Activated T-cell treated with anti-CD3 and anti-CD28 coated beads for 4 hours (primary cell): ENCODE measurements around the gene GCN1.

Experiments used
- DNase-seq: peaks from one replicate; pipeline ENCODE4 v3.0.0-alpha.2; 2020

GCN1 gene

DNA sequence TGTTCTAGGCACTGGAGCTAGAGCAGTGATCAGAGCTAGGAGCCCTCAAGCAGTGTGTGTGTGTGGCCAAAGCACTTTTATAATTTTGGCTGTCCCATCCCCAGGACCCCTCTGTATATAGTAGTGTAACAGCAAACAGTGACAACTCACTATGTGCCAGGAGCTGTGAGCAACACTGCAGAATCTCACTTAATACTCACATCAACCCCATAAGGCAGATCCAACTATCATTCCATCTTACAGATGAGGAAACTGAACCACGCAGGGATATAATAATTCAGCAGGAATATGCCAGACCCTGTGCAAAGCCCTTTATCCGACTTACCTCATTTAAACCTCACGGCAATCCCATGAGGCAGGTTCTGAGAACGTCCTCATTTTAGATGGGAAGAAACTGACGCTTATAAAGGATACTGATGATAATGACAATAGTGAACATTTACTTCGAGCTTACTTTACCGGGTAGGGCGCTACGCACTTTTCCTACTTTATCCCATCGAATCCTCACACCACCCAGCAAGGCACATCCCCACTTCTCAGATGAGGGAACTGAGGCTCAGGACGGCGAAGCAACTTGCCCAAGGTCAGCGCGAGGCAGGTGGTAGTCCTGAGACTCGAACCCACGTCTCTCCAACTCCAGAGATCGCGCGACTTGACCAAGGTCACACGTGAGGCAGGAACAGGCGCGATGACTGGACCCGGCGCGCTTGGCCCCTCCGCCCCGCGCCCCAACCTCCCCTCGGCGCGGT is 78.6 kb downstream of the GCN1 start:
- no peak for DNase-seq

- no peak for DNase-seq
Observed at GRCh38 chr12:120115066-120115465, 79.4 kb downstream of the GCN1 start.

- no peak for DNase-seq
Observed at GRCh38 chr12:120110550-120111501, 83.7 kb downstream of the GCN1 start.

GRCh38 chr12:120109570-120110267 is 84.8 kb downstream of the GCN1 start:
- DNase-seq, result no peak

DNA sequence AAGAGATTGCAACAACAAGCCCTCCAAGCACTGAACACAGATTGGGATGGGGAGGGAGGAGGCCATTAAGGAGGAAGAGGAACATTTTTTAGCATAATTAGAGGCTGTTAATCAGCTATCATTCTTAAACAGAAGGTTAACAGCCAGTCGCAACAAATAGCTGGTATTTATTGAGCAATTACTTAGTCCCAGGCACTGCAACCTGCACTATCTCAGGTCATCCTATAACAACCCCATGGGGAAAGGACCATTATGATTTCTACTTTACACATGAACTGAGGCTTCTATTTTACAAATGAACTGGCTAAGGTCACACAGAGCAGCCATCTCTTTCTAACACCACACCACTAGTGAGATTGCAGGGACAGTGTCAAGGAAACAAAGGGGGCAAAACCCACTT is 88.4 kb downstream of the GCN1 start:
- DNase-seq, result no peak

- no peak for DNase-seq
Observed at GRCh38 chr12:120103371-120103770, 91.1 kb downstream of the GCN1 start.

GRCh38 chr12:120103044-120103338 is 91.5 kb downstream of the GCN1 start:
- no peak for DNase-seq

GRCh38 chr12:120102189-120103043 is 92.1 kb downstream of the GCN1 start:
- no peak for DNase-seq

GRCh38 chr12:120101617-120102016 is 92.9 kb downstream of the GCN1 start:
- no peak for DNase-seq

DNA sequence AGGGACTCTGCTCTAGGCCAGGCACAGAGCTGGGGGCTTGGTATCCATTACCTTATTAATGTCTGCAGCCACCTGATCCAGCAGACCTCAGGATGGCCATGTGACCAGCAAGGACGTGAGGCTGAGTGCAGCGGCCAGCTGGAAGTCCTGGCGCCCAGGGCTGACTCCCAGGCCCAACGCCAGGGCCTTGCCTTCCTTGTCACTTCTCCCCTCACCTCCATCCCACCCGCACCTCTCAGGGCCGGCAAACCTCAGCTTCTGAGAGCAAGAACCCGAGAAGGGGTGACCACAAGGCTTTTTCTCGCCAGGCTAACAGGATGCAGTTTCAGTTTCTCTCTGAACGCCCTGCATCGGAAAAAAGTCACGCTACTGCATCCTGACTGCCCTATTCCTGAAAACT is 93.3 kb downstream of the GCN1 start:
- no peak for DNase-seq

DNA sequence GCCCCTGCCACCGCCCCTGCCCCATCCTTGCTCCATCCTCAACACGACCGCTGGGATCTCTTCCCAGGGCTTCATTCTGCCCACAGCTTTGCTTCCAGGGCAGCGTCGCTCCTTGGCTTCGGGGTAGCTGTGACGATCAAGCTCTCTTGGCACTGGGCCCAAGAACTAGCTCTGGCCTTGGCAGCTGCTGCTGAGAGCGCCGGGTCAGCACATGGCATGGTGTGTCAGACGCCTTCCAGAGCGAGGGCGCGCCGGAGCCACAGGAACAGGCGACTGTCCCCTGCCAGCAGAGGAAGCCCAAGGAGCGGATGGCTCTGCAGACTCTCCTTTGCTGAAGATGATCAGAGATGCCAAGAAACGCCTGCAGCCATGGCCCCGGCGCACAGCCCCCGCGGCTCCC is 93.9 kb downstream of the GCN1 start:
- no peak for DNase-seq

GRCh38 chr12:120099738-120100137 is 94.8 kb downstream of the GCN1 start:
- DNase-seq, result no peak

DNA sequence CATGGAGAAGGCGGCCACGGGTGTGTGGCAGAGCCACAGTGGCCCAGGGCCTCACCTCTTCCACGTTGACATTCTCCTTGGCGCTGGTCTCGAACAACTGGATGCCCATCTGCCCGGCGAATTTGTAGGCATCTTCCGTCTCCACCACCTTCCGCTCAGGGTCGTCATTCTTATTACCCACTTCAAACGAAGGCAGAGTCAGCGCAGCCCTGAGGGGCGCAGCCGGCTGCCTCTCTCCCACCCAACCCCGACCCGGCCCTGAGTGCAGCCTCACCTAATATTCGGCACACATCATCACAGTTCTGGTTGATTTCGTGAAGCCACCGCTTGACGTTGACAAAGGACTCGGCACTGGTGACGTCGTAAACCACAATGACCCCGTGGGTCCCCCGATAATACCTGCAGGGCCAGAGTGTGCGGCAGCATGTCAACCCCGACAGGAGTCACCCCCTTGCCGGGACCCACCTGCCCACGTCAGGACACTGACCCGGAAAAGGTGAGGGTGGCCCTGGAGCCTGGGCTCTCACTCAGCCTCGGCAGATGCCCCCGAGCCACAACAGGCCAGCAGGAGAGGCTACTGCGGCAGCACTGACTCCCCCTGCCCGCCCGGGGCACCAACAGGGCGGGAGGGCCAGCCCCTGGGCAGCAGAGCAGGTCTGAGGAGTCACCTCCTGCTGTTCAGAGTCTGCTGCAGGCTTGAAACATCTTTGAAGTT is 95.6 kb downstream of the GCN1 start:
- no peak for DNase-seq

DNA sequence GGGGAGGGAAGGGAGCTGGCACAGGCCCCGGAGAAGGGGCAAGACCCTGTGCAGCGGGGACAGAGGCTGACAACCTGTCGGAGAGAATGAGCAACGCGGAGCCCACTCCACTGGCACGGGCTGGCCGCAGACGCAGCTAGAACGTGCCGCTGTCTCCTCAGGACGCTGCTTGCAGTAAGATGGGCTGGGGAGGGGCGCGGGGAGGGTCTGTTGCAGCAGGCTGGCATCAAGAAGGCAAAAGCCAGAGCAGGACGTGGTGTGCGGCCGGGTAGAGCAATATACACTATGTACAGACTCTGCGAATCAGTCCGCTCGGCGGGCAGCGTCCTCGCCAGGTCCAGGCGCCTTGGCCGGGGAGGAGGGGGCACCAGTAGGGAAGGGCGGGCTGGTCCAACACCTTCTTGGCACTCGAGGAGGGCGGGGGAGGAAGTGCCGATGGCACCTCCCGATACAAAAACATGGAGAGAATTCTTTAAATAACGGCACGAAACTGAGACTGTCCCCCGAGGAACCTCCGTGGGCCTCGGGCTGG is 97.8 kb downstream of the GCN1 start:
- DNase-seq, result no peak

GRCh38 chr12:120095736-120096135 is 98.8 kb downstream of the GCN1 start:
- DNase-seq, result no peak

- DNase-seq, result no peak
Observed at GRCh38 chr12:120095331-120095730, 99.2 kb downstream of the GCN1 start.

- no peak for DNase-seq
Observed at GRCh38 chr12:120094485-120094884, 100.0 kb downstream of the GCN1 start.

- no peak for DNase-seq
Observed at GRCh38 chr12:120093592-120094355, 100.7 kb downstream of the GCN1 start.

DNA sequence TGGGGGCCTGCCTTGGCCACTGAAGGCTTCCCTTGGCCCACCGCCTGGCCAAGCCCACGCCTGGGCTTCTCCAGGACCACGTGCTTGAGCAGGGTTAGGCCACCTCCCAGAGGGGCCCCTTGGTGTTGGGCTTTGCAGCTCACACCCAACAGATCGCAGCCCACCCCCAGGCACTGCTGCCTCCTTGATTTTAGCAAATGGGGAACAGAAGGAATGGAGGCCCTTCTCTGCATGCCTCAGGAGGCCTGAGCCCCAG is 101.3 kb downstream of the GCN1 start:
- no peak for DNase-seq

DNA sequence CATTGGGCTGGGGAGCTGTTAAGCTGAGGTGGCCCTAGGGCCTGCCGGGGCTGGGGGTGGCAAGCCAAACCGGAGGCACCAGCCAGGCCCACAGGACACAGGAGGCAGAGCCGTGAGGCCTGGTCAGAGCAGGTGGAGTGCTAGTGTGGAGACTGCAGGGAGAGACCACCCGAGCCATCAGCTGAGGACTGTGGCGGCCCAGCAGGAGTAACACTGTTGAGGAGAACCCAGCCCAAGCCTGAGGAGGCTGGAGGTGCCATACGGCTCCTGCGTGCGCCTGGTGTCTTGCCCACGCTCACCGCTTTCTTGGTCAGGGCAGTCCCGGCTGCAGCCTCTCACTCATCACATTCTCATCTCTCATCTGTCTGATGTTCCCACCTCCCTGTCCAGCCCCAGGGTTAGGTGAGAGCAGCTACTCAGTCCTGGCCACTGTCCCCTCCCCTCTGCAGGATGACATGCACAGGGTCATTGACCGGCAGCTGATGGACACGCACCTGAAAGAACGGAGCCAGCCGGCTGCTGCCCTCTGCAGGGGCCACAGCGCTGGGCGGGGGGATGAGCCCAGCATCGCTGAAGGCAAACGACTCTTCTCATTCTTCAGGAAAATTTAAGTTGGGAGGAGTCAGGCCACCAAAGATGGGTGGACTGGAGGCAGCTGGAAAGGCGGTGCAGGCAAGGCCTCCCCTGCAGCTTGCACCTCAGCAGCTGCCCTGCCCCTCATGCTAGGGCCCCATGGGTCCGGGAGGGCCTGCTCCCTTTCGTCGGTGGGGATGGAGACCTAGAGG is 101.8 kb downstream of the GCN1 start:
- DNase-seq, result no peak
